Psoas muscle (tissue), 8 donors: Measurements from ENCODE around the gene KRTAP19-8. TPM values are rescaled to one million over a fixed set of nuclear protein-coding genes. Genes with fewer than 3 reads are reported as not detected.

Experiments used
- ATAC-seq, 4 donors: fragments of 200-7000 bp; cut with Tn5 transposase; one replicate each; pipeline ENCODE4 v1.9.1; 2020; ENCODE audit warnings: moderate library complexity in 3 of 4, mild to moderate bottlenecking in 2 of 4
- DNase-seq, 2 donors: peaks; one replicate each; pipeline ENCODE4 v3.0.0-alpha.2; 2020
- H3K27ac ChIP-seq: fragments of 200-600 bp; one replicate; pipeline ENCODE4 v1.8.0; 2022
- H3K27me3 ChIP-seq, 3 donors: fragments of 200-600 bp in 1 of 3; one replicate each; pipeline versions ENCODE4 v1.6.1 to v1.8.0; 2013 to 2022; ENCODE audit warnings: low read length in 2 of 3, mild to moderate bottlenecking in 2 of 3, moderate library complexity in 1 of 3; ENCODE audit not compliant: insufficient read depth in 3 of 3
- H3K36me3 ChIP-seq, 2 donors: fragments of 200-600 bp in 1 of 2; one replicate each; pipeline versions ENCODE4 v1.6.1 to v1.8.0; 2013 to 2022; ENCODE audit warnings: low read depth in 1 of 2, mild to moderate bottlenecking in 1 of 2, moderate library complexity in 1 of 2; ENCODE audit not compliant: insufficient read depth in 1 of 2
- H3K4me1 ChIP-seq: fragments of 200-600 bp; one replicate; pipeline ENCODE4 v1.8.0; 2022
- H3K4me3 ChIP-seq: fragments of 200-600 bp; one replicate; pipeline ENCODE4 v1.8.0; 2022; ENCODE audit warnings: mild to moderate bottlenecking
- H3K9me3 ChIP-seq: fragments of 200-600 bp; one replicate; pipeline ENCODE4 v1.8.0; 2022
- CTCF ChIP-seq: fragments of 200-600 bp; IDR thresholded peaks from one replicate; pipeline ENCODE4 v1.8.0; 2022; ENCODE audit warnings: antibody characterized with exemption
- WGBS, 3 donors: extraction: QIAGEN DNeasy Blood & Tissue Kit; methylation state at CpG; one replicate each; pipeline versions ENCODE4 v1.1.6 to v1.1.7; 2013; 5-methylcytosine and 5-hydroxymethylcytosine counted together
- intact Hi-C, 2 donors: fragments of 100-400 bp; cut with DNase I; formaldehyde crosslinking; loops; one replicate each; pipeline versions ENCODE4 v1.11.0 to v1.14.2; 2022
- polyA plus RNA-seq, 3 donors: library from polyadenylated mRNA; stranded (reverse); fragments of 200-250 nt; gene quantifications; one replicate each; pipeline ENCODE4 v1.2.3, GENCODE V29; 2013
- total RNA-seq, 4 donors: library from RNA; stranded (reverse); fragmentation: NEBNext Ultra II Directional in 2 of 4; extraction: Animal tissue kit (Norgen Biotek cat#: 25700) in 2 of 4; gene quantifications; one replicate each; pipeline versions ENCODE4 v1.2.1 to v1.2.4, GENCODE V29; 2021 to 2023
- donor health status: healthy with polysubstance abuse.
- donor health status: DM: no; HTN: no; CAD: no; lungs with moderate emphysema.
- donor health status: Bipolar disorder and iron deficiency.
- donor health status: healthy.
- donor health status: DM: yes; HTN: yes; CAD: no.
- donor health status: DM: no; HTN: no; CAD: no.
- donor health status: DM: no; HTN: no; CAD: no.
- donor health status: DM: yes; HTN: yes; CAD: no.

The KRTAP19-8 gene
- total and polyA plus RNA-seq, 7 donors = not detected

- H3K27me3 ChIP-seq = no peaks in the 10 kb centered on the region
- WGBS, 3 donors = 76 to 78% (median 78%) methylated on average over 4 of the region's 4 CpGs
- no peaks in the 10 kb centered on the region for H3K36me3 ChIP-seq
- no peaks in the 10 kb centered on the region for H3K9me3 ChIP-seq
- no peak for TF ChIP-seq CTCF
- no peak overlapping the region for H3K27ac ChIP-seq
- ATAC-seq (no peak), DNase-seq (no peak)
- H3K4me3 ChIP-seq = no peak overlapping the region
- intact Hi-C loops = no loop called here
- no peaks in the 10 kb centered on the region for H3K4me1 ChIP-seq
These were observed 16.0 kb downstream of the KRTAP19-8 start for GRCh38 chr21:31022306-31022705.

- Histone ChIP-seq H3K9me3 (no peaks in the 10 kb centered on the region), H3K4me1 (no peaks in the 10 kb centered on the region), H3K4me3 (no peak overlapping the region), H3K27ac (no peak overlapping the region), H3K27me3 (no peaks in the 10 kb centered on the region), H3K36me3 (no peaks in the 10 kb centered on the region)
- TF ChIP-seq CTCF = no peak
- no peak for ATAC-seq
- 79 to 85% (median 82%) methylated on average over 2 of the region's 2 CpGs for WGBS, 3 donors
- DNase-seq = no peak
- intact Hi-C loops = no loop called here
These were observed 20.0 kb downstream of the KRTAP19-8 start for GRCh38 chr21:31018232-31018631.

- TF ChIP-seq CTCF = no peak
- intact Hi-C loops = no loop called here
- H3K27me3 ChIP-seq = no peaks in the 10 kb centered on the region
These were observed 23.4 kb downstream of the KRTAP19-8 start for GRCh38 chr21:31014891-31015290.

GRCh38 chr21:31012133-31013089, 25.9 kb downstream of the KRTAP19-8 start:
- no peak overlapping the region for H3K27ac ChIP-seq
- no peaks in the 10 kb centered on the region for H3K36me3 ChIP-seq
- no peak for TF ChIP-seq CTCF
- H3K9me3 ChIP-seq = no peaks in the 10 kb centered on the region
- whole genome bisulfite sequencing, 3 donors = 70 to 79% (median 72%) methylated on average over 4 of the region's 4 CpGs
- ATAC-seq (no peak), DNase-seq (no peak)
- H3K4me1 ChIP-seq = no peaks in the 10 kb centered on the region
- intact Hi-C loops = no loop called here
- H3K27me3 ChIP-seq = no peaks in the 10 kb centered on the region
- H3K4me3 ChIP-seq = no peak overlapping the region

More at GRCh38 chr21:31014891-31015290, 23.4 kb downstream of the KRTAP19-8 start:
- no peak overlapping the region for H3K27ac ChIP-seq
- no peaks in the 10 kb centered on the region for H3K4me1 ChIP-seq
- 62 to 70% (median 63%) methylated on average over 2 of the region's 2 CpGs for WGBS, 3 donors
- no peak overlapping the region for H3K4me3 ChIP-seq
- no peaks in the 10 kb centered on the region for H3K9me3 ChIP-seq
- DNase-seq = no peak
- H3K36me3 ChIP-seq = no peaks in the 10 kb centered on the region
- no peak for ATAC-seq
